ENCODE results near the gene STXBP3. TPM values are rescaled to one million over a fixed set of nuclear protein-coding genes. Genes with fewer than 3 reads are reported as not detected.

Gene STXBP3
- total and polyA plus RNA-seq, 9 of the 15 experiments (the other 6 are each of a cell fraction or from before 2014, with no cell fraction given) = 32.5 to 52.5 (median 39.2) TPM

GRCh38 chr1:108704496-108704895 lies 42.0 kb upstream of the STXBP3 start:
- 37% methylated on average over 2 of the region's 2 CpGs for WGBS (ENCODE audit: insufficient coverage, low coverage, missing lambda C conversion rate)
- Histone ChIP-seq H3K27ac (ENCODE audit: extremely low read depth, low read depth, low read length) (no peak overlapping the region), H3K27me3 (ENCODE audit: control insufficient read depth in 2 of 2, insufficient read depth in 2 of 2, low read length in 2 of 2) (no peaks in the 10 kb centered on the region), H3K9ac (ENCODE audit: insufficient read depth in 1 of 2, low read depth in 2 of 2, low read length in 2 of 2) (no peak overlapping the region), H3K4me2 (ENCODE audit: insufficient read depth, low read length) (no peak overlapping the region), H3K9me1 (ENCODE audit: control insufficient read depth, insufficient read depth, low read length) (no peaks in the 10 kb centered on the region), H3K9me3 (replicated peaks; ENCODE audit: control insufficient read depth, insufficient read depth, low read depth, low read length) (no peaks in the 10 kb centered on the region), H3K4me1 (replicated peaks in 1 of 2; ENCODE audit: control insufficient read depth in 2 of 2, insufficient read depth in 2 of 2, low read length in 2 of 2) (peaks cover 2 to 9% of the 10 kb centered on the region in 2 experiments; a peak in 4 of 5 replicates), H3K4me3 (no peak overlapping the region), H4K20me1 (replicated peaks; ENCODE audit: control insufficient read depth, insufficient read depth, low read length) (no peaks in the 10 kb centered on the region), H3K36me3 (ENCODE audit: control insufficient read depth, insufficient read depth, low read length) (peaks cover 28% of the 10 kb centered on the region), H3K79me2 (ENCODE audit: control insufficient read depth, insufficient read depth, low read length) (no peaks in the 10 kb centered on the region), H2AFZ (ENCODE audit: low read depth, low read length) (no peak overlapping the region)
- ATAC-seq (no peak), FAIRE-seq (no peak), DNase-seq (ENCODE audit: extremely low read depth in 1 of 4, low spot score in 3 of 4) (no peak)
- POLR2A ChIA-PET = interaction anchor here (0.6 to 6.5 kb wide), 8 partner anchors 10 to 418 kb away, joined by 3 to 97 read pairs (median 8); partner anchors contain the start of gene PRPF38B
- CTCF ChIA-PET (ENCODE audit: low intra/inter-chr PET ratio) = interaction anchor here (0.6 kb wide), 1 partner anchor 408 kb away, joined by 3 read pairs; a partner anchor contains a TSS
- in situ Hi-C loops (cut with MboI) (no loop called here), intact Hi-C loops (cut with micrococcal nuclease) (no loop called here)
- no peak for TF ChIP-seq ZNF347 (CRISPR knock-in tag; IDR thresholded peaks at IDR 0.05; ENCODE audit: low read depth)
- no peak for TF ChIP-seq CAMTA2 (CRISPR knock-in tag; conservative IDR thresholded peaks at IDR 0.05)
- no peak for TF ChIP-seq LCOR (CRISPR knock-in tag; IDR thresholded peaks at IDR 0.05)
- TF ChIP-seq, protein P1, sequence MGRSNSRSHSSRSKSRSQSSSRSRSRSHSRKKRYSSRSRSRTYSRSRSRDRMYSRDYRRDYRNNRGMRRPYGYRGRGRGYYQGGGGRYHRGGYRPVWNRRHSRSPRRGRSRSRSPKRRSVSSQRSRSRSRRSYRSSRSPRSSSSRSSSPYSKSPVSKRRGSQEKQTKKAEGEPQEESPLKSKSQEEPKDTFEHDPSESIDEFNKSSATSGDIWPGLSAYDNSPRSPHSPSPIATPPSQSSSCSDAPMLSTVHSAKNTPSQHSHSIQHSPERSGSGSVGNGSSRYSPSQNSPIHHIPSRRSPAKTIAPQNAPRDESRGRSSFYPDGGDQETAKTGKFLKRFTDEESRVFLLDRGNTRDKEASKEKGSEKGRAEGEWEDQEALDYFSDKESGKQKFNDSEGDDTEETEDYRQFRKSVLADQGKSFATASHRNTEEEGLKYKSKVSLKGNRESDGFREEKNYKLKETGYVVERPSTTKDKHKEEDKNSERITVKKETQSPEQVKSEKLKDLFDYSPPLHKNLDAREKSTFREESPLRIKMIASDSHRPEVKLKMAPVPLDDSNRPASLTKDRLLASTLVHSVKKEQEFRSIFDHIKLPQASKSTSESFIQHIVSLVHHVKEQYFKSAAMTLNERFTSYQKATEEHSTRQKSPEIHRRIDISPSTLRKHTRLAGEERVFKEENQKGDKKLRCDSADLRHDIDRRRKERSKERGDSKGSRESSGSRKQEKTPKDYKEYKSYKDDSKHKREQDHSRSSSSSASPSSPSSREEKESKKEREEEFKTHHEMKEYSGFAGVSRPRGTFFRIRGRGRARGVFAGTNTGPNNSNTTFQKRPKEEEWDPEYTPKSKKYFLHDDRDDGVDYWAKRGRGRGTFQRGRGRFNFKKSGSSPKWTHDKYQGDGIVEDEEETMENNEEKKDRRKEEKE (IDR thresholded peaks at IDR 0.05; ENCODE audit: borderline replicate concordance in 1 of 2, control insufficient read depth in 1 of 2, low read depth in 2 of 2, low read length in 1 of 2) = no peak
- BruUV-seq (replicated peaks) = no TSS peak
